Measurements from ENCODE around the gene PTPN20.
"Not testable (repeated sequence)": the region's sequence is repeated elsewhere in the genome, so short reads cannot be mapped to it uniquely, and the experiment has no call there.

Gene PTPN20

GRCh38 chr10:46907185-46908117, 3.8 kb upstream of the PTPN20 start:
- H3K4me1 ChIP-seq (ENCODE audit: control insufficient read depth, insufficient read depth, low read length): not testable (repeated sequence)

GRCh38 chr10:46922498-46922897, 11.3 kb downstream of the PTPN20 start:
- H3K36me3 ChIP-seq (ENCODE audit: control insufficient read depth, insufficient read depth, low read length); H3K4me1 ChIP-seq (ENCODE audit: control insufficient read depth, insufficient read depth, low read length); H3K9me3 ChIP-seq (ENCODE audit: control insufficient read depth, insufficient read depth, low read length); H3K27me3 ChIP-seq (ENCODE audit: control insufficient read depth, insufficient read depth, low read length); H3K4me3 ChIP-seq (ENCODE audit: low read depth, low read length); H3K27ac ChIP-seq (ENCODE audit: low read depth, low read length); H3K9ac ChIP-seq (ENCODE audit: low read depth, low read length): not testable (repeated sequence)

More at GRCh38 chr10:46907185-46908117, 3.8 kb upstream of the PTPN20 start:
- not testable (repeated sequence) for H3K9me3 ChIP-seq (ENCODE audit: control insufficient read depth, insufficient read depth, low read length); H3K27me3 ChIP-seq (ENCODE audit: control insufficient read depth, insufficient read depth, low read length); H3K27ac ChIP-seq (ENCODE audit: low read depth, low read length); H3K36me3 ChIP-seq (ENCODE audit: control insufficient read depth, insufficient read depth, low read length); H3K9ac ChIP-seq (ENCODE audit: low read depth, low read length); H3K4me3 ChIP-seq (ENCODE audit: low read depth, low read length)

- not testable (repeated sequence) for H3K4me3 ChIP-seq (ENCODE audit: low read depth, low read length); H3K9me3 ChIP-seq (ENCODE audit: control insufficient read depth, insufficient read depth, low read length); H3K4me1 ChIP-seq (ENCODE audit: control insufficient read depth, insufficient read depth, low read length); H3K9ac ChIP-seq (ENCODE audit: low read depth, low read length); H3K27me3 ChIP-seq (ENCODE audit: control insufficient read depth, insufficient read depth, low read length); H3K27ac ChIP-seq (ENCODE audit: low read depth, low read length); H3K36me3 ChIP-seq (ENCODE audit: control insufficient read depth, insufficient read depth, low read length)
Observed at GRCh38 chr10:46925156-46925555, 13.9 kb downstream of the PTPN20 start.

- not testable (repeated sequence) for H3K36me3 ChIP-seq (ENCODE audit: control insufficient read depth, insufficient read depth, low read length); H3K4me1 ChIP-seq (ENCODE audit: control insufficient read depth, insufficient read depth, low read length); H3K9me3 ChIP-seq (ENCODE audit: control insufficient read depth, insufficient read depth, low read length); H3K4me3 ChIP-seq (ENCODE audit: low read depth, low read length); H3K27ac ChIP-seq (ENCODE audit: low read depth, low read length); H3K27me3 ChIP-seq (ENCODE audit: control insufficient read depth, insufficient read depth, low read length); H3K9ac ChIP-seq (ENCODE audit: low read depth, low read length)
Observed at GRCh38 chr10:46925853-46926252, 14.6 kb downstream of the PTPN20 start.

- H3K9me3 ChIP-seq (ENCODE audit: control insufficient read depth, insufficient read depth, low read length); H3K9ac ChIP-seq (ENCODE audit: low read depth, low read length); H3K36me3 ChIP-seq (ENCODE audit: control insufficient read depth, insufficient read depth, low read length); H3K4me1 ChIP-seq (ENCODE audit: control insufficient read depth, insufficient read depth, low read length); H3K27me3 ChIP-seq (ENCODE audit: control insufficient read depth, insufficient read depth, low read length); H3K27ac ChIP-seq (ENCODE audit: low read depth, low read length); H3K4me3 ChIP-seq (ENCODE audit: low read depth, low read length): not testable (repeated sequence)
Observed at GRCh38 chr10:46928810-46929209, 17.6 kb downstream of the PTPN20 start.

GRCh38 chr10:46932383-46932782, 21.2 kb downstream of the PTPN20 start:
- not testable (repeated sequence) for H3K27me3 ChIP-seq (ENCODE audit: control insufficient read depth, insufficient read depth, low read length); H3K4me3 ChIP-seq (ENCODE audit: low read depth, low read length); H3K36me3 ChIP-seq (ENCODE audit: control insufficient read depth, insufficient read depth, low read length); H3K4me1 ChIP-seq (ENCODE audit: control insufficient read depth, insufficient read depth, low read length); H3K27ac ChIP-seq (ENCODE audit: low read depth, low read length); H3K9me3 ChIP-seq (ENCODE audit: control insufficient read depth, insufficient read depth, low read length); H3K9ac ChIP-seq (ENCODE audit: low read depth, low read length)

- H3K4me1 ChIP-seq (ENCODE audit: control insufficient read depth, insufficient read depth, low read length); H3K9ac ChIP-seq (ENCODE audit: low read depth, low read length): not testable (repeated sequence)
Observed at GRCh38 chr10:46941091-46941490, 29.9 kb downstream of the PTPN20 start.

GRCh38 chr10:46948687-46949518, 37.7 kb downstream of the PTPN20 start:
- H3K9ac ChIP-seq (ENCODE audit: low read depth, low read length); H3K9me3 ChIP-seq (ENCODE audit: control insufficient read depth, insufficient read depth, low read length): not testable (repeated sequence)

More at GRCh38 chr10:46941091-46941490, 29.9 kb downstream of the PTPN20 start:
- not testable (repeated sequence) for H3K9me3 ChIP-seq (ENCODE audit: control insufficient read depth, insufficient read depth, low read length); H3K27ac ChIP-seq (ENCODE audit: low read depth, low read length); H3K36me3 ChIP-seq (ENCODE audit: control insufficient read depth, insufficient read depth, low read length); H3K27me3 ChIP-seq (ENCODE audit: control insufficient read depth, insufficient read depth, low read length); H3K4me3 ChIP-seq (ENCODE audit: low read depth, low read length)

GRCh38 chr10:46952540-46952939, 41.3 kb downstream of the PTPN20 start:
- H3K4me1 ChIP-seq (ENCODE audit: control insufficient read depth, insufficient read depth, low read length); H3K4me3 ChIP-seq (ENCODE audit: low read depth, low read length): not testable (repeated sequence)

More at GRCh38 chr10:46948687-46949518, 37.7 kb downstream of the PTPN20 start:
- not testable (repeated sequence) for H3K27ac ChIP-seq (ENCODE audit: low read depth, low read length); H3K27me3 ChIP-seq (ENCODE audit: control insufficient read depth, insufficient read depth, low read length); H3K36me3 ChIP-seq (ENCODE audit: control insufficient read depth, insufficient read depth, low read length); H3K4me1 ChIP-seq (ENCODE audit: control insufficient read depth, insufficient read depth, low read length); H3K4me3 ChIP-seq (ENCODE audit: low read depth, low read length)

GRCh38 chr10:46960742-46961141, 49.5 kb downstream of the PTPN20 start:
- not testable (repeated sequence) for H3K9me3 ChIP-seq (ENCODE audit: control insufficient read depth, insufficient read depth, low read length); H3K27ac ChIP-seq (ENCODE audit: low read depth, low read length); H3K4me1 ChIP-seq (ENCODE audit: control insufficient read depth, insufficient read depth, low read length); H3K4me3 ChIP-seq (ENCODE audit: low read depth, low read length); H3K27me3 ChIP-seq (ENCODE audit: control insufficient read depth, insufficient read depth, low read length); H3K36me3 ChIP-seq (ENCODE audit: control insufficient read depth, insufficient read depth, low read length); H3K9ac ChIP-seq (ENCODE audit: low read depth, low read length)

More at GRCh38 chr10:46952540-46952939, 41.3 kb downstream of the PTPN20 start:
- H3K9ac ChIP-seq (ENCODE audit: low read depth, low read length); H3K36me3 ChIP-seq (ENCODE audit: control insufficient read depth, insufficient read depth, low read length); H3K27ac ChIP-seq (ENCODE audit: low read depth, low read length); H3K27me3 ChIP-seq (ENCODE audit: control insufficient read depth, insufficient read depth, low read length); H3K9me3 ChIP-seq (ENCODE audit: control insufficient read depth, insufficient read depth, low read length): not testable (repeated sequence)

- H3K9ac ChIP-seq (ENCODE audit: low read depth, low read length); H3K9me3 ChIP-seq (ENCODE audit: control insufficient read depth, insufficient read depth, low read length); H3K36me3 ChIP-seq (ENCODE audit: control insufficient read depth, insufficient read depth, low read length); H3K4me3 ChIP-seq (ENCODE audit: low read depth, low read length); H3K4me1 ChIP-seq (ENCODE audit: control insufficient read depth, insufficient read depth, low read length); H3K27ac ChIP-seq (ENCODE audit: low read depth, low read length); H3K27me3 ChIP-seq (ENCODE audit: control insufficient read depth, insufficient read depth, low read length): not testable (repeated sequence)
Observed at GRCh38 chr10:46963356-46963755, 52.1 kb downstream of the PTPN20 start.

Measured in HUES48 (cell line).